Right cardiac atrium (tissue), 5 donors: Measurements from ENCODE around the gene KRTAP10-4. TPM values are rescaled to one million over a fixed set of nuclear protein-coding genes. Genes with fewer than 3 reads are reported as not detected.

ENCODE experiments used
- ATAC-seq, 2 donors: fragments of 200-7000 bp; cut with Tn5 transposase; one replicate each; pipeline versions ENCODE4 v1.8.0 to v1.9.1; 2020; ENCODE audit warnings: moderate library complexity in 2 of 2, mild to moderate bottlenecking in 1 of 2
- DNase-seq, 3 donors: peaks; one replicate each; pipeline ENCODE4 v3.0.0-alpha.2; 2020
- H3K27ac ChIP-seq: one replicate; pipeline ENCODE4 v1.5.1; 2013; ENCODE audit warnings: mild to moderate bottlenecking, low read length, control low read depth, moderate library complexity
- H3K27me3 ChIP-seq: one replicate; pipeline ENCODE4 v1.6.1; 2013; ENCODE audit not compliant: control insufficient read depth, insufficient read depth
- H3K4me1 ChIP-seq: one replicate; pipeline ENCODE4 v1.6.1; 2013; ENCODE audit warnings: low read length; ENCODE audit not compliant: control insufficient read depth, insufficient read depth
- H3K4me3 ChIP-seq: one replicate; pipeline ENCODE4 v1.5.1; 2013; ENCODE audit warnings: low read length, control low read depth
- H3K9me3 ChIP-seq: one replicate; pipeline ENCODE4 v1.6.1; 2013; ENCODE audit warnings: low read length; ENCODE audit not compliant: control insufficient read depth
- WGBS: extraction: QIAGEN DNeasy Blood & Tissue Kit; methylation state at CpG from one replicate; pipeline ENCODE4 v1.1.7; 2013; 5-methylcytosine and 5-hydroxymethylcytosine counted together
- intact Hi-C, 4 donors: fragments of 100-400 bp; cut with DNase I; formaldehyde crosslinking; loops; one replicate each; pipeline versions ENCODE4 v1.11.0 to v1.14.0; 2022 to 2023
- polyA plus RNA-seq: library from polyadenylated mRNA; stranded (reverse); fragments of 200-250 nt; gene quantifications from one replicate; pipeline ENCODE4 v1.2.3, GENCODE V29; 2013
- total RNA-seq, 4 donors: library from RNA; stranded (reverse); fragmentation: NEBNext Ultra II Directional; extraction: Animal tissue kit (Norgen Biotek cat#: 25700); gene quantifications; one replicate each; pipeline ENCODE4 v1.2.1, GENCODE V29; 2021
- donor health status: healthy with polysubstance abuse.
- donor health status: DM: no; HTN: yes; CAD: no.
- donor health status: DM: no; HTN: no; CAD: no.
- donor health status: DM: no; HTN: yes; CAD: no; lungs with severe emphysema.
- donor health status: DM: yes; HTN: yes; CAD: no.

KRTAP10-4 gene
- total and polyA plus RNA-seq, 5 donors: not detected

DNA sequence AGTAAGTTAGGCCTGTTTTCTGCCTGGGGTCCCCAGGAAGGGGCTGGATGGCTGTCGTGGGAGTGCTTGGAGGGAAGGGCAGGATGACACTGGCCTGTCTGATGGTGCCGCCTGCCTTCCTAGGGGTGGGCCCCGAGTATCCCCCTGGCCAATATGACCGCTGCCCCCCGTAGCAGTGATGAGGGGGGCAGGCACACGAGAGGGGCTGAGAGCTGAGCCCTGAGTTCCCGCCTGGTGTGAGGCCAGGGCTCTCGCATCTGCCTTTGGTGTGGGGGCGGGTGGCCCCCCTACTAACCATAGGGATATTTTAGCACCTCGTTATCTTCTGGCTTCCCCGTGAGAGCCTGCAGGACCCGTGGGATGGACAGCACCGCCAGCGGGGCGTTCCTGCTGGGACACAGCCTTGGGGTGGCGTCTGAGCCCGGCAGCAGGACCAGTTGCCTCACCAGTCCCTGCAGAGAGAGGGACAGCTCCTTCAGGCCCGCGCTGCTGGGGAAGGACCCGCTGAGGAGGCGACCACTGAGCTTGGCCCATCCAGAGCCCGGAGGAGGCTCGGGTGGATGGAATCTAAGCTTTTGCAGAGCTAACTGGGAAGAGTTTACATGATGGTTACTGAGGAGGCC is 43.9 kb upstream of the KRTAP10-4 start:
- WGBS: 59% methylated on average over 23 of the region's 23 CpGs
- DNase-seq: peak in 1 of 3 donors; percentile 34
- Histone ChIP-seq H3K4me1 (no peaks in the 10 kb centered on the region), H3K27me3 (no peaks in the 10 kb centered on the region), H3K27ac (no peak overlapping the region), H3K4me3 (no peak overlapping the region), H3K9me3 (no peaks in the 10 kb centered on the region)
- no peak for ATAC-seq
- intact Hi-C loops: no loop called here

DNA sequence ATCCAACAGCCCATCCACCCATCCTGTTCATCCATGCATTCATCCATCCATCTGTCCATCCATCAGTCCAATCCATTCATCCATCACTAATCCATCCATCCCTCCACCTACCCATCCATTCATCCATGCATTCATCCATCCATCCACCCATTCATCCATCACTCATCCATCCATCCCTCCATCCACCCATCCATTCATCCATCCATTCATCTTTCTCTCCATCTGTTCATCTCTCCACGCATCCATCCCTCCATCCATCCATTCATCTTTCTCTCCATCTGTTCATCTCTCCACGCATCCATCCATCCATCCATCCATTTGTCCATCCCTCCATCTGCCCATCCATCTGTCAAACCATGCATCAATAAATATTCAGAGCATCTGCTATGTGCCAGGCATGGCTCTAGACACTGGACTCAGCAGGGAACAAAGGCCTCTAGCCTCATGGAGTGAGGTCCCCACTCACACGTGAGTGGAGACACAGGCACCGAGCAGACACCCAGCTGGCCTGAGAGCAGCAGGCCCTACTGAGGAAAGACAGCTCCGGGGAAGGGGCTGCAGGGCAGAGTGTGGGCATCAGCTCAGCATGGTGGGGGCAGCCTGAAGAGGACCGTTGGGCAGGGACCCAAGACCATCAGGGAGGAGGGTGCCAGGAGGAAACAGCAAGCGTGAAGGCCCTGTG is 43.2 kb upstream of the KRTAP10-4 start:
- Histone ChIP-seq H3K9me3 (no peaks in the 10 kb centered on the region), H3K27ac (no peak overlapping the region), H3K4me1 (no peaks in the 10 kb centered on the region), H3K27me3 (no peaks in the 10 kb centered on the region), H3K4me3 (no peak overlapping the region)
- 88% methylated on average over 7 of the region's 7 CpGs for WGBS
- intact Hi-C loops: no loop called here
- DNase-seq (peak in 1 of 3 donors; percentile 27), ATAC-seq (no peak)

DNA sequence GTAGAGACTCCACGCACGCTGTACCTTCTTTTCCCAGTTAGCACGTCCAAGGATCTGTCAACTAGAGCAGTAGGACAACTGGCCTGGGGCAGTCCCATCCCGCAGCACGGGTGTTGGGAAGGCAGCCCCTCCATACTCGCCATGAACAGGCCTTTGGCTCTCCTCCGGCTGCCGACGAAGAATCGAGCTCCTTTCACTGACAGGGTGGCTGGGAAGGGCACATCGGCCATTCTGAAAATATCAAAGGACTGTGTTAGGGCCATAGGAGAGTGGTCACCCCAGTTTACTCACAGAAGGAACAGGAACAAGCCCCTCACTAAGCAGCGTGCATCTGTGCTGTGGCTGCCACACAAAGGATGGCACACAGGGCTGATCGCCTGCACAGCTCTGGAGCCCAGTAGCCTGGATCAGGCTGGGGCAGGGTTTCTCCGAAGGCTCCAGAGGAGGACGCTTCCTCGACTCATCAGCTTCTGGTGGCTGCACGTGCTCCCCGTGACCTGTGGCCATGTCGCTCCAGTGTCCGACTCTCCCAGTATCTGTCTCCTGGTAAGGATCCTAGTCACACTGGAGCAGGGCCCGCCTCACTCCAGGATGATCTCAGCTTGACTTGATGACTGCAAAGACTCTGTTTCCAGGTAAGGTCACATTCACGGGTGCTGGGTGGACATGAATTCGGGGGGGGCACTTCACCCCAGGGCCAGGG is 42.5 kb upstream of the KRTAP10-4 start:
- ATAC-seq (no peak), DNase-seq (no peak)
- 85% methylated on average over 23 of the region's 23 CpGs for WGBS
- H3K4me1 ChIP-seq: no peaks in the 10 kb centered on the region
- no peaks in the 10 kb centered on the region for H3K27me3 ChIP-seq
- intact Hi-C loops: no loop called here
- H3K4me3 ChIP-seq: no peak overlapping the region
- no peaks in the 10 kb centered on the region for H3K9me3 ChIP-seq
- no peak overlapping the region for H3K27ac ChIP-seq

DNA sequence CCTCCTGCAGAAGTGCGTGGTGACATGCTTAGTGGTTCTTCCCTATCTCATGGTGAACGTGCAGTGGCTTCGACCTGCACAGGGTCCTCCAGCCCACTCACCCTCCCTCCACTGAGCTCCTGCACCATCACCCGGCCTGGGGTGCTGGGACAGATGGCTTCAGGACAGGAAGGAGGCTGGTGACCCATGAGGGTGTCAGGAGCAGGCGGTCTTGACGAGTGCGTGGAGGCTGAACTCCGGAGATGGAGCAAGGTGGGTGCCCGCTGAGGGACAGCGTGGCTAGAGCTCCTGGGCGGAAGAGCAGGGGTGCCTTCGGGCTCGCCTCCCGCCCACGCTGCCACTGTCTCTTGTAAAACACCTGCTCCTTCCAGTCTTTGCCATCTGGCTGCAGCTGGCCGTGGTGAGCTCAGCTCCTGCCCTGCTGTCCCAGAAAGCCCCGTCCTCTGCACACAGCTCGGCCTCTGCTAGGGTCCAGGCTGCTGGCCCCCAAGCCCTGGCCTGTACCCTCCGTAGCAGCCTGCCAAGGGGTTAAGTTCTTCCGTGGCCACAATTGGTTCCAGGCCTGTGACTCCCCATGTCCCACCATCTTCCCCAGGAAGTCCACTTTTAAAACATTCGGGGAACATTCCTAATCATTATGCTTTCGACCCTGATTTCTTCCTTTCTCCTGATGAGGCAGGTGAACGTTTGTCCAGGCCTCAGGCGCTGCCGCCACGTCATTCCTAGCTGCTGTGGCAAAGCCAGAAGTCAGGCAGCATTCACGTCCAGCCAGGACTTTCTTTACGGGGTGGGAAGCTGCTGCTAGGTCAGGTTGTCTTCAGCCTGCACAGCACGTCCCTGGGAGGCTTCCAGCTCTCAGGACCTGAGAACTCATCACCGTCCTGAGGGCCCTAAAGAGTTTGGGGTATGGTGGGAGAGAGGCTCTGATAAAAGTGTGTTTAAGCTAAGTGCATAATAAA is 41.6 kb upstream of the KRTAP10-4 start:
- intact Hi-C loops: no loop called here
- WGBS: 78% methylated on average over 30 of the region's 30 CpGs
- no peaks in the 10 kb centered on the region for H3K27me3 ChIP-seq
- ATAC-seq: no peak
- no peaks in the 10 kb centered on the region for H3K9me3 ChIP-seq
- H3K27ac ChIP-seq: no peak overlapping the region
- peak in 1 of 3 donors; percentile 35 for DNase-seq
- H3K4me3 ChIP-seq: no peak overlapping the region
- H3K4me1 ChIP-seq: no peaks in the 10 kb centered on the region

DNA sequence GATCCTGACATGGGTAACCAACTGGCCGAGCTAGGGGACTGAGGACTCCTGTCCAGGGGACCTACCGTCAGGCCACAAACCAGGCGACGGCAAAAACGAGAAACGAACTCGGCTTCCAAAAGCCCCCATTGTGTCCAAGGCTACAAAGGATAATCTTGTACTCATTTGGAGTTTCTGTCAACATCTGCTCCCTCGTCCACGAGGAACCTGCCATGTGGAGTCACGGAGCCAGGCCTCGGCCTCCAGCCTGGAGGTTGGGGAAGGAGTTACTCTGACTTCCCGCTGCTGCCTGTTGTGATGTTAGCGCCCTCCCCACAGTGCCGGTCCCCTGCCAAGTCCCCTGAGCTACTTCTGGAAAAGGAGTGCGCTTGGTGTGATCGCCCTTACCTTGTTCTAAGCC is 40.8 kb upstream of the KRTAP10-4 start:
- ATAC-seq: no peak
- intact Hi-C loops: no loop called here

DNA sequence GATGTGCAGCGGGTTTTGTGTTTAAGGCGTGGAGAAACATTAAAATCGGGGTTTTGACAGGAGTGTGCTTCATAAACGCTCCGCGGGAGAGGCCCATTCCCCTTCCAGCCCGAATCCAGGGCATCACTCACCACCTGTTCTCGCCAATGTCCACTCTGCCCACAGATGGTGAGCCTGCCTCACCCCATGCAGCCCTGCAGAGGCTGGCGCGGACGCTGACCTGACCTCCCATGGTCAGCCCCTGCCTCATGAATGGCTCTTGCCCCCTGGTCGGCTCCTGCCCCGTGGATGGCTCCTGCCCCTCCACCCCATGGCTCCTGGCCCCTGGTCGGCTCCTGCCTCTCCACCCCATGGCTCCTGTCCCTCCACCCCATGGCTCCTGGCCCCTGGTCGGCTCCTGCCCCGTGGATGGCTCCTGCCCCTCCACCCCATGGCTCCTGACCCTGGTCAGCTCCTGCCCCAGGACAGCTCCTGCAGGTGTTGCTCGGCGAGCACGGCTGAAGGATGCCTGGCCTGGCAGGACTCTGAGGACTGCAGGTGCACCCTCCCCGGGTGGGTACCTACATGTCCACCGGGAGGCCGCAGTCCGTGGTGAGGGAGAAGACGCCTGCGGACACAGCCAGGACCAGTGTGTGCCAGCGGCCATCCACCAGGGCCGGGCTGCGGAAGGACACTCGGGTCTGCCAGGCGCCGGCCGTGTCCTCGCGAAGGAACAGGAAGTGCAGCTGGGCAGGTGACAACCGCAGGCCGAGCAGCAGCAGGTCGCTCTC is 40.2 kb upstream of the KRTAP10-4 start:
- H3K9me3 ChIP-seq: no peaks in the 10 kb centered on the region
- DNase-seq (peak in 1 of 3 donors; percentile 38), ATAC-seq (peak in 1 of 2 donors; percentile 8)
- intact Hi-C loops: no loop called here
- no peak overlapping the region for H3K4me3 ChIP-seq
- 92% methylated on average over 37 of the region's 37 CpGs for WGBS
- H3K27me3 ChIP-seq: no peaks in the 10 kb centered on the region
- H3K27ac ChIP-seq: no peak overlapping the region
- H3K4me1 ChIP-seq: no peaks in the 10 kb centered on the region

More for the DNA sequence above, 40.8 kb upstream of the KRTAP10-4 start:
- no peaks in the 10 kb centered on the region for H3K9me3 ChIP-seq
- no peak overlapping the region for H3K27ac ChIP-seq
- WGBS: 86% methylated on average over 16 of the region's 16 CpGs
- H3K4me1 ChIP-seq: no peaks in the 10 kb centered on the region
- no peak overlapping the region for H3K4me3 ChIP-seq
- DNase-seq: no peak
- no peaks in the 10 kb centered on the region for H3K27me3 ChIP-seq

DNA sequence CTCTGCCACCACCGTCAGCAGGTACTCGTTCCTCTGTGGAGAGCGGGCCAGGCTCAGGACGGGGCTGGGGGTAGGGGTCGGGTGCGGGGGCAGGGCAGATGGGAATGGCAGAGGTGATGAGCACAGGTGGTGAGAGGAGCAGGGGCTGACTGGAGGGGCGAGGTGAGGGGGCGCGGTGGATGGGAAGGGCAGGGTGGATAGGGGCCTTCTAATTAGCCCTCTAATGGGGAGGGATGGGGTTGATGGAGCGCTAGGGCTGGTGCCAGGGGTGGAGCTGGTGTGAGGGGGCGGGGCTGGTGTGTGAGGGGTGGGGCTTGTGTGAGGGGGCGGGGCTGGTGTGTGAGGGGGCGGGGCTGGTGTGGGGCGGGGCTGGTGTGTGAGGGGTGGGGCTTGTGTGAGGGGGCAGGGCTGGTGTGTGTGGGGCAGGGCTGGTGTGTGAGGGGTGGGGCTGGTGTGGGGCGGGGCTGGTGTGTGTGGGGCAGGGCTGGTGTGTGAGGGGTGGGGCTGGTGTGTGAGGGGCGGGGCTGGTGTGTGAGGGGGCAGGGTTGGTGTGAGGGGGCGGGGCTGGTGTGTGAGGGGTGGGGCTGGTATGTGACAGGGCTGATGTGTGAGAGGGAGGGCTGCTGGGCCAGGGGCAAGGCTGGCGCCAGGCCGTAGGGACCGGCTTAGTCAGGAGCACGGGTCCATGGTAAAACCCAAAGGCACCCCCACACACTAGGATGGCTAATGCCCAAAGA is 39.5 kb upstream of the KRTAP10-4 start:
- DNase-seq (peak in 1 of 3 donors; percentile 41), ATAC-seq (no peak)
- Histone ChIP-seq H3K9me3 (no peaks in the 10 kb centered on the region), H3K4me1 (no peaks in the 10 kb centered on the region), H3K4me3 (no peak overlapping the region), H3K27me3 (no peaks in the 10 kb centered on the region), H3K27ac (no peak overlapping the region)
- intact Hi-C loops: no loop called here
- WGBS: 87% methylated on average over 21 of the region's 21 CpGs

DNA sequence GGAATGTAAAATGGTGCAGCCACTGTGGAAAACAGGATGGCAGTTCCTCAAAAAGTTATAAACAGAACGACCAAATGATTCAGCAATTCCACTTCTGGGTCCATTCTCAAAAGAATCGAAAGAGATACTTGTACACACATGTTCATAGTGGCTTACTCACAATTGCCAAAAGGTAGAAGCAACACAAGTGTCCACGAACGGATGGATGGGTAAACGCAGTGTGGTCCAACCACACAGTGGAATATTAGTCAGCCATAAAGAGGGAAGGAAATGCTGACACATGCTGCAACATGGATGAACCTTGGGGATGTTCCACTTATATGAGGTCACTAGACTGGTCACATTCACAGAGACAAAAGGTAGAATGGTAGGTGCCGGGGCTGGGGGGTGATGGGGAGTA is 38.8 kb upstream of the KRTAP10-4 start:
- Histone ChIP-seq H3K27me3 (no peaks in the 10 kb centered on the region), H3K9me3 (no peaks in the 10 kb centered on the region), H3K4me1 (no peaks in the 10 kb centered on the region), H3K4me3 (no peak overlapping the region), H3K27ac (no peak overlapping the region)
- DNase-seq (no peak), ATAC-seq (no peak)
- WGBS: 94% methylated on average over 6 of the region's 6 CpGs
- intact Hi-C loops: no loop called here

DNA sequence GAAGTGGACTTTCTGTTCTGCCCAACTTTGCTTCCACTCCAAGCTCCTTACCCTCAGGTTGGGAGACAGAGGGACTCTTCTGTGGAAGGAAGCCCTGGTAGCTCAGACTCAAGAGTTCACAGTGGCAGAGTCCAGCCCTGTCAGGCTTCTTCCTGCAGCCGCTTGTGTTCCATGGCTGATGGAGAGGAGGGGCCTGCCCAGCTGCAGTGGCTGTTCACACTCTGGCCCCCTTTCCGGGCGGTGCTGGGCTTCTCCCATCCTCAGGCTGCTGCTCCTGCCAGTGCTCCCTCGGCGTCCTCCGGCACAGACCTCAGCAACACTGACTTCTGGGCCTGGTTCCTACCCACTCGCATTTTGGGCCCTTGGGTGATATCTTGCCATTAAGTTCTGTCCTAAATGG is 37.6 kb upstream of the KRTAP10-4 start:
- no peaks in the 10 kb centered on the region for H3K4me1 ChIP-seq
- no peak overlapping the region for H3K4me3 ChIP-seq
- H3K27ac ChIP-seq: no peak overlapping the region
- no peaks in the 10 kb centered on the region for H3K9me3 ChIP-seq
- whole genome bisulfite sequencing: 47% methylated on average over 7 of the region's 7 CpGs
- H3K27me3 ChIP-seq: no peaks in the 10 kb centered on the region
- peak in 1 of 3 donors; percentile 30 for DNase-seq
- intact Hi-C loops: no loop called here
- no peak for ATAC-seq
